GM18868 (cell line): ENCODE results near the gene GC.
"Not testable (repeated sequence)": the region's sequence is repeated elsewhere in the genome, so short reads cannot be mapped to it uniquely, and the experiment has no call there.

Source experiments
- ATAC-seq: cut with Tn5 transposase; IDR thresholded peaks from one replicate; pipeline ENCODE4 v1.9.1; 2021; ENCODE audit warnings: mild to moderate bottlenecking, moderate library complexity; ENCODE audit not compliant: unreplicated experiment

Gene GC

GRCh38 chr4:71783972-71784371 is at the start of gene GC:
TSS of gene GC (minus strand) at chr4:71784079. CDS start at chr4:71784018, 61 bp downstream.
- ATAC-seq, result no peak

DNA sequence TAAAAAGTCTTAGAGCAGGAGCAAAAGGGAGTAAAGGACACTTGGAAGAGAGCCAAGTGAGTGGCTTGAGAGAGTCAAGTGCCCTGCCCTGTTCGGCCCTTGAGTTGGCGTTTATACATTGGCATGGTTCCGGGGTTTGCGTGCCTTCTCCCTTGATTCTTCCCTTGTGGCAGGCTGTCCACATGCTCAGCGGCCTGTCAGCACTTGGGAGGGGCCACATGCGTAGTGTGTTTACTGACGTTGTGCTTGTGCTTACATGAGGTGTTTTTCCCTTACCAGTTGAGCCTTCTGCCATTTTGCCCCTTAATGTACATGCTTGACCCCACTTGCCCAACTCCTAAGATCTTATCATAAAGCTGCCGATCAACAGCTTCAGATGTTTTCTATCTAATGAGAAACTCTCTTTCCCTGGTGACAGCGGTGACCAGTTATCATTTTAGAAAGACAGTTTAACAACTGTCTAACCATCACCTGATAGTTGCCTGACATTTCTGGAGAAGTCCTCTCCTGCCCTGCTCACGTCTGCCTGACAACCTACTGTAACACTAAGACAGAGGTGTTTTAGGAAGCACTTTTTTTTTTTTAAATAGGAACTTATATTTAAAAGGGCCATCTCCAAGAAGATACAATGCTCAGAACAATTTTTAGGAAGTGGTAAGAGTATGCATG is 49.5 kb upstream of the GC start:
- ATAC-seq, result no peak

DNA sequence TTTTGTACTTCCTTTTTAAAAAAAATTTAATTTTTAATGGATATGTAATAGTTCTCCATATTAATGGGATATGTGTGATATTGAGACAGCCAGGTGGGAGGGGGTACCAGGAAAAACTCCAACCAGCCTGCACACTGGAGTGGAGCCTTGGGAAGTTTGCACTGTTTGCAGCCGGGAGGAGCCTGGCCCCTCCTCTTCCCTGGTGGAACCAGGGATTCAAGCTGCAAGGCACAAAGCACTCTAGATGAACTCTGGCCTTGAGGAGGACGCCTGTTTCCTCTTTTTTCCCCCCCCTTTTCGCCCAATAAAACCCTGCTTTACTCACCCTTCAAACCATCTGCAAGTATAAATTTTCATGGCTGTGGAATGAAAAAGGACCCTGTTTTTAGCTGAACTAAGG is 48.2 kb upstream of the GC start:
- ATAC-seq, result no peak

GRCh38 chr4:71830497-71831190 is 46.8 kb upstream of the GC start:
- ATAC-seq, result peak; percentile 88

DNA sequence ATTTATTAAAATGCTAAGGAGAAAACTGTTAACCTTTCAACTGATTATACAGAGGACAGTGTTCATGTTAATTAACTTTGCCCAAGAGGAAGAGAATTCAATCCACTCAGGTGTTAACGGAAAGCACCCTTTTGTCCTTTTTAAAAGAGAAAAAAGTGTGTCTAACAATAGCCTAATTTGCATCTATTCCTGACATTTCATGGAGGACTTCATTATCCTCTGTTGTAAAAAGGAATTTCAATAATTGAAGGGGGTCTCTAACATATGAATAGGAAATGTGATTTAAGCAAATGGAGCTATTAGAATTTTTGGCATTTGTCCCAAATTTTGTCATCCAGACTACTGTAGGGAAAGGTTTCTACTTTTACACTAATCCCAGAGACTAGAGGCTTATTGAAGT is 44.6 kb upstream of the GC start:
- no peak for ATAC-seq

DNA sequence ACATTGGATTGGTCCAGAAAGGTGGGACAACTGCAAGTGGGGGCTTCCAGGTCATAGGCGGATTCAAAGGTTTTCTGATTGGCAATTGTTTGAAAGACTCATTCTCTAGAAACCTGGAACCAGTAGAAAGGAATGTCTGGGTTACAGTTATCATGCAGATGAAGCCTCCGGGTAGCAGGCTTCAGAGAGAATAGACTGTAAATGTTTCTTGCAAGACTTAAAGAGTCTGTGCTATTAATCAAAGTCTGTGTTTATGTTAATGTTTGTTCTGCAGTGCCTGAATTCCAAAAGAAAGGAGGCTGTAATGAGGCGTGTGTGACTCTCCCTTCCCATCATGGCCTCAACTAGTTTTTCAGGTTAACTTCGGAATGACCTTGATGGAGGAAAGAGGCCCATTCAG is 43.9 kb upstream of the GC start:
- no peak for ATAC-seq

DNA sequence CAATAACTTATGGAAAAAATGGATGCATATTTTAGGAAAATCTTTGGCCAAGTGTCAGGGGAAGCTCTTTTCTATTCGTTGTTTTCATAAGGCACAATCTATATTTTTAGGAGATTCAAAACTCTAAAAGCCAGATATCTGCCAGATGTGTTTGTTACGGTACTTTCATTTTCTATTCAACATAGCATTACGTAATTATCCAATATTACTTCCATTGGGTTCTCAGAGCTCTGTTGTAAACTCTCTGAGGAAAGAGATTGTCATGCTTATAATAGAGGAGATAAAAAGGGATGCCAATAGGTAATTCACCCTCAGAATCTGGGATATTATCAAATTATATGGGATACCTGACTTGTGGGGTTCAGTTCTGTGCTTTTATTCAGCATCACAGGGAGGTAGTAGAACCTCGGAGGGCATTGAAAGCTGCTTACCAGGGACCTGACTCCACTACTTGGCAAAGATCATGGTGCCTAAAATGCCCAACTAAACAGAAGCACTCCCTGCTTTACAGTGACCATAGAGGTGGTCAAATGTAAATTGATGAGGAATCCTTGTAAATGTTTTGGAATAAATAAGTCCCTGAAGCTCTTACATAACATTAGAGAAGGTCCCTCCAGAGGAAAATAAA is 32.9 kb upstream of the GC start:
- ATAC-seq, result no peak

DNA sequence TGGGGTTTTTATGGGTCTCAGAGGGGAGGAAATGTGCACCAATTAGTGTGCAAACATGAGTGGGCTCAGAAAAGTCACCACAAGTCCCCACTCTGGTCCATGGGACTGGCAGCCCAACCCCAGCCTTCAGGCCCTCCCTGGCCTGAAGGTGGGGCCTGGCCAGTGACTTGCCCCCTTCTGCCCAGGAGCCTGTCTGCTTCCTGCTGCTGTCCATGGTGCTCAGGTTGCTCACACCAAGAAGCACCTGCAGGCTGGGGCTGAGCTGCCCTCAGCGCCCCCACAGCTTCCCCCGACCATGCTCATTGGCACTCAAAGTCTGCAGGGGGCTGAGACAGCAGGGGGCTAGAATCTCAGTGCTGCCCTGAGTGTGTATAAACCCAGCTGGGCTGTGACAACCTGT is 30.6 kb upstream of the GC start:
- ATAC-seq, result no peak

DNA sequence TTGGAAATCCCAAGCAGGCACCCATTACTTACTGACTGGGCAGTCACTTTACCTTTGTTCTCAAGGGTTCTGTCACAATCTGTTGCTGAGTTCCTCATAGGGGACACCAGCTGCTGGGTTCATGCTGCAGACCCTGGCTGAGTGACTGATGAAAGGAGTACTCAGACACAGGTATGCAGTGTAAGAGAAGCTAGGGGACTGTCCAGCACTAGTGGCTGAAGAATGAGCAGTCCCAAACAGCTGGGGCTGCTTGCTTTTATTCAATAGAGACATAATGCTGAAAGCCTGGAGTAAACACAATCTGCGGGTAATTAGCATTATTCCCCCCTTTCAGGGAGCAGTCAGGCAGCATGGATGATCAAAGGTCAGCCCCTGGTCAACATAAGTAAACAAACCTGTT is 25.9 kb upstream of the GC start:
- not testable (repeated sequence) for ATAC-seq

- ATAC-seq, result no peak
Observed at GRCh38 chr4:71807469-71807868, 23.6 kb upstream of the GC start.

- ATAC-seq, result not testable (repeated sequence)
Observed at GRCh38 chr4:71805230-71805629, 21.4 kb upstream of the GC start.

DNA sequence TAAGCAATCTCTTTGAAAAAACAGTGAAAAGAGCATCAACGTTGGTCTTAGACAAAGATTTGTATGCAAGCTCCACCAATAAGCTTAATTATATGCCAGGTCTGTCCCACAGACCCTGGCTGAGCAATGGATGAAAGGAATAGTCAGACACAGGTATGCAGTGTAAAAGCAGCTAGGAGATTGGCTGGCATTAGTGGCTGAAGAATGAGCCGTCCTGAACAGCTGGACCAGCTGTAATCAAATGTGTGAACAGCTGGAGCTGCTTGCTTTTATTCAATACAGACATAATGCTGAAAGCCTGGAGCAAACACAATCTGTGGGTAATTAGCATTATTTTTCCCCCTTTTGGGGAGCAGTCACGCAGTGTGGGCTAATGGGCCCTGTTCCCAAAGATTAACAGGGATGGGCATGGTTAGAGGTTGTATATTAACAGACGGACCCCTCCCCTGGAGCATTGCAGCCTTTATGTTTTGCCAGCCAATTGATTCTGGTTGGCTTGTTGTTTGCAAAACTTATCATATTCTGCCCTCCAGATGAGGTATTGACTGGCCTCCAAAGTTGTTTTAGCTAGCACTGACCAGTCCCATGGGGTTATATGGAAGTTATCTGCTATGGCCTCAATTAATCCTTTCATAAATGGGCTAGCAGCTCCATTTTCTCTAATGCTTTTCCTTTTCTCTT is 20.3 kb upstream of the GC start:
- not testable (repeated sequence) for ATAC-seq

- no peak for ATAC-seq
Observed at GRCh38 chr4:71785959-71786358, 2.1 kb upstream of the GC start.

DNA sequence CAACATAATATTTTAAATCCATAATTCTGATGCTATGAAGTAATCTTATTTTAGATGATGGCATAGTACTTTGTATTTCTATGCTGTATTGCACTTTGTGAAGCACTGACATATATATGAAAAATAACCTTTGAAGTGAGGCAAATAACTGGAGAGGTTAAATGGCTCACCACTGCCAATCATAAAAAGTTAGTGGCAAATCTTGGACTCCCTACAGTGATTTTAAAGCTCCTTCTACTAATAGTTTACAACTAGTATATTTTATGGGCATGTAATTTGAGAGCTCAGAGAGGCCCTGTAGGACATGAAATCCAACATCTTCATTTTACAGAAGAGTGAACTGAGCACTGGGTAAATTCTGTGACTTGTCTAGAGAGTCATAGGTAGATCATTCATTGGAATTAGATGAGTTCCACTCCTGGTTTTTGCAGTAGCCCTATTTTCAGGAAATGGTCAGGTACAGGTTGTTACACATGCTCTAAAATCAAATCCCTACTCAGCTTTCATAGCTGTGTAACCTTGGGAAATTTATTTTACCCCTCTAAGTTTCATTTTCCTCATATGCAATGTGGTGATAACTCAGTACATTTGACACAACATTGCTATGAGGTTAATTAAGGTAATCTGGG is 804 bp upstream of the GC start:
- no peak for ATAC-seq

GRCh38 chr4:71777891-71778290 is 6.0 kb downstream of the GC start:
- no peak for ATAC-seq

DNA sequence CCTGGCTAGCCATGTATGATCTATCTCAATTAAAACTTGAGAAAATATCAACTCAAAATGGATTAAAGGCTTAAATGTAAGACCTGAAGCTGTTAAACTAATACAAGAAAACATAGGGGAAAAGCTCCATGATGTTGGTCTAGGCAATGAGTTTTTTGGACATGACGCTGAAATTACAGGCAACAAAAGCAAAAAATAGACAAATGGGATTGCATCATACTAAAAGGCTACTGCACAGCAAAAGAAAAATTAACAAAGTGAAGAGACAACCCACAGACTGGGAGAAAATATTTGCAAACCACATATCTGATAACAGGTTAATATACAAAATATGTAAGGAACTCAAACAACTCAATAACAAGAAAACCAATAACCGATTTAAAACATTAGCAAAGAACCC is 8.4 kb downstream of the GC start:
- ATAC-seq, result no peak

DNA sequence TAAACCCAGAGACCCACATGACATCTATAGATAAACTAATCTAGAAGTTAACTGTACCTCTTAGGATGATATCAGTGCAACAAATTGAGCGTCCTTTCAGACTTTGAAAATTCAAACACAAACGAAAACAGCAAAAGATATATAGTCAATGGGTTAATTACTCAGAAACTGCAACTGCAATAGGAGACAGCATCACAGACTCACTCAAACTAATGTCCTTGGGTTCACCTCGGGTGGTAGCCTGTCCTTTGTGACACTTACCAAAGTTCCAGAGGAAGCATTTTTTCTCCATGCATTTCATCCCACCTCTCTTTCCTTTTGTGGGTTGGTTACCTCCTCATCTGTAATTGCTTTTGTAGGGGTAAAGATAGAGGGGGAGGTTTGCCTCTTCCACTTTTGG is 9.7 kb downstream of the GC start:
- ATAC-seq, result no peak

- ATAC-seq, result no peak
Observed at GRCh38 chr4:71773004-71773403, 10.9 kb downstream of the GC start.

- no peak for ATAC-seq
Observed at GRCh38 chr4:71772592-71772991, 11.3 kb downstream of the GC start.

DNA sequence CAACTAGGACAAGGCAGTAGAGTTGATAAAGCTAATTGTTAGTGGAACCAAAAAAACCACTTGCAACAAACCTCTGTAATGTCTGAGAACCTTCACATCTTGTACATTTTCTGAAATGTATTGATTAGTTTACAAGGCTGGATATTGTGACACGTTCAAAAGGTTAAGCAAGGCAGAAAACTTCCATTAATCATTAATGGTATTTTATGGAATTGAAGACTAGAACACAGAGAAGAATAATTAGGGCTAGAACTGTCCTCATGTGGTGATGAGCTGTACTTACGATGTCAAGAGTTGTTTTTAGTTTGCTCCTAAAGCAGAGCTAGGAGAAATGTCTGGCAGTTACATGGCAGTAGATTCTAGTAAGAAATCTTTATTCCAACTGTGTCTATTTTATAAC is 12.3 kb downstream of the GC start:
- no peak for ATAC-seq

DNA sequence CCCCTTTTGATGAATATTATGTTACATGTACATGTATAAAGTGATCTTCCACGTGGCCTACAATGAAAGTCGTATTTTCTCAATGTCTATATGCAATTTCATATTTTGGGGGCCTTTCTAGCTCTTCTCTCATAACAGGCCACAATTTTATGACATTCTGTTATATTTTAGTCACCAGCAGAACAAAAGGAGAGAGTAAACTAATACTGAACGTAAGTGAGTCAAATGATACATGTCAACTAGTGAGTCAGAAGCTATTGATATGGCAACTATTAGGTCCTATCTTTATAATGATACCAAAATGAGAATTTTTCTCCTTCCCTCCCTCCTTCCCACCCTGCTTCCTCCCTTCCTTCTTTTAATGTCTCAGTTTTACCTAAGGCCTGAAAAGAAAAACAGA is 14.4 kb downstream of the GC start:
- no peak for ATAC-seq
